ENCODE results near the gene TPT1. TPM values are rescaled to one million over a fixed set of nuclear protein-coding genes. Genes with fewer than 3 reads are reported as not detected.

TPT1 gene
- total RNA-seq, 1 experiment from 2014 or later = 1,431 TPM

DNA sequence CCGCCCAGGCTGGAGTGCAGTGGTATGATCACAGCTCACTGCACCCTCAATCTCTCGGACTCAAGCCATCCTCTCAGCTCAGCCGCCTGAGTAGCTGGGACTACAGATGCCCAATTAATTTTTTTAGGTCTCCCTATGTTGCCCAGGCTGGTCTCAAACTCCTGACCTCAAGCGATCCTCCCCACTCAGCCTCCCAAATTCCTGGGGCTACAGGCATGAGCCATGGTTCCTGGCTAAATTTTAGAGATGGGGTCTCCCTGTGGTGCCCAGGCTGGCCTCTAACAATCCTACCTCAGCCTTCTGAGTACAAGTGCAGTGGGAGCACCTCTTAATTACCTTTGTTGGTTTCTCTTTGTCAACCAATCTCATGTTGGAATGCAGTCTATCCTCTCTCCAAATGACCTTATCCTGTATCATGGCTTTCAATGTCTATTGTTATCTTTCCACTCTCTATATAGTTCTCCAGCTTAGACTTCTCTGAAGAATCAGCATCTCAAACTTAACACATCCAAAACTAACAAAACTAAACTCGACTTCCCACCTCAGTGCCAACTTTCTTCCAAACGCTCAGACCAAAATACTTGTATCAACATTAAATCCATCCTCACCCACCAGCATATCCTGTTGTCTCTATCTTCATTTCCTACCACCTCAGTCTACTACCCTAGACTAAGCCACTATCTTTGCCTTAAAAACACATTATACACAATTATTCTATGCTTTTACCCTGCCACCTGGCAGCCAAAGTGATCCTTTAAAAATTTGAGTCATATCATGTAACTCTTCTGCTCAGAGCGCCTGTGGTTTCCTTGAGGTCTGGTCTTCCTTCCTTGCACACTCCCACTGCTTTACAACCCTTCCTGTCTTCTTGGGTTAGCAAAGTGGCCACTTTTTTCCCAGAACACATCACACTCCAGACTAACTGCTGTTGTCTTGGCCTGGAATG is 6.7 kb downstream of the TPT1 start:
- no peak for DNase-seq (ENCODE audit: low read depth)

DNA sequence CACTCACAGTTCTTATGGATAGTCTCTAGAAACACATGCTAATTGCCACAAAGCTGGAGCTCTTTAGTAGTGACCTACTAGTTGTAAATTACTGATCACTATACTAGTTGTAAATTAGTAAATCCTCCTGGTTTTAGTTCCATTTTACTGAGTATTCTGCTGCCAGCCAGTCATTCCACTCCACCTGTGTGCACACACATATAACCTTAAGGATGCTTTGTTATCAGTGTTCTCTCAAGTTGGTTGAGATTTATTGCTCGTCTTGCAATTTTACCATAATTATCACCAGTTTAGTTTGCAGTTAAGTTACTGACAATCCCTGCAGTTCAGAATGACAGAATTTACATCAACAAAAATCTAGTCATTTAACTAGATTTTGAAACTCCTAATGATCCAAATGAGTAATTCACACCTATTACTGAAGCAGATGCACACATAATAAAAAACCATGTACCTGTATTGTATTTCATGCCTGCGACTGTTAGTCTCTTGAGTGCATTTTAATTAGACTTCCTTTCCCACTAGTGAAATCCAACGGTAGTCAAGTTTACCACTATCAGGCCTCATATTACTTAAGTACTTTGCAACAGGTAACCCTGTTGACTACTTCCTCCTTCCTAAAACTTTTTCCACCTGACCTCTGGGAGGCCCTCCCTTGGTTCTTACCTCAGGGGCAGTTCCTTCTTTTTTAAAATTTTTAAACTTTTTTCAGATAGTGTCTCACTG is 7.6 kb downstream of the TPT1 start:
- no peak for DNase-seq (ENCODE audit: low read depth)

- no peak for DNase-seq (ENCODE audit: low read depth)
These were observed 8.2 kb downstream of the TPT1 start for GRCh38 chr13:45332831-45333219.

GRCh38 chr13:45332036-45332830 is 8.8 kb downstream of the TPT1 start:
- peak; percentile 79 for DNase-seq (ENCODE audit: low read depth)

DNA sequence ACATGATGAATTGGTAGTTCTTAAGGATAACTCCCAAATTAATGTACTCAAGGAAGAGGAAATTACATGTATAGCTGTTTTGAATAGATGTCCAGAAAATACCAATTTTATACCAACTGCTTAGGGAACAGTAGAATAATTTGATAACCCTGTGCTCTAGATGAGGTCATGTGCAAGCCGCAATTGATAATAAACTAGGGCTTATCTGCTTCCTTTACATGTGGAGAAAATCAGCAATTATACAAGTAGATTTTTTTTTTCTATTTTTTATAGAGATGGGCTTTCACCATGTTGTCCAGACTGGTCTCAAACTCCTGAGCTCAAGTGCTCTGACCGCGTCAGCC is 9.3 kb downstream of the TPT1 start:
- DNase-seq (ENCODE audit: low read depth) = no peak

DNA sequence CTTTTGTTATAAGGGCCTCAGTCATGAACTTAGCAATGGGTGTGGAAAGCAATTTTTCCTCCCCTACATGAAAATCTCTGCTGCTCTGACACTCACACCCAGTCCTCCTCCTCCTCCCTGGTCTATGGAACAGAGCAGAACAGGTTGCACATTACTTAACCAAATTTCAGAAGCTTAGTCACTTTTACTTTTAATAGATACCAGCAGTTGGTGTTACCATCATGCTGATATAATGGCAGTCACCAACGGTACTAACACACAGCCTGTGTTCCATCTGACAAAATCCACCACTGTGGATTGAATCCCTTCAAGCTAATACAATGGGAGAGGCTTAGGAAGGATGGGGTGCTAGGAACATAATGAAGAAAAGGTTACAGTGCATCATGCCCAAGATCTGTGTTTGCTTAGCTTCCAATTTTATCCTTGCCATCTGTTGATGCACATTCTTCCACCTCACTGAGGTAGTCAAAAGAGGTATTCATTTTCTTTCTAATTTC is 9.8 kb downstream of the TPT1 start:
- DNase-seq (ENCODE audit: low read depth) = no peak

- no peak for DNase-seq (ENCODE audit: low read depth)
These were observed 12.3 kb downstream of the TPT1 start for GRCh38 chr13:45328661-45329111.

DNA sequence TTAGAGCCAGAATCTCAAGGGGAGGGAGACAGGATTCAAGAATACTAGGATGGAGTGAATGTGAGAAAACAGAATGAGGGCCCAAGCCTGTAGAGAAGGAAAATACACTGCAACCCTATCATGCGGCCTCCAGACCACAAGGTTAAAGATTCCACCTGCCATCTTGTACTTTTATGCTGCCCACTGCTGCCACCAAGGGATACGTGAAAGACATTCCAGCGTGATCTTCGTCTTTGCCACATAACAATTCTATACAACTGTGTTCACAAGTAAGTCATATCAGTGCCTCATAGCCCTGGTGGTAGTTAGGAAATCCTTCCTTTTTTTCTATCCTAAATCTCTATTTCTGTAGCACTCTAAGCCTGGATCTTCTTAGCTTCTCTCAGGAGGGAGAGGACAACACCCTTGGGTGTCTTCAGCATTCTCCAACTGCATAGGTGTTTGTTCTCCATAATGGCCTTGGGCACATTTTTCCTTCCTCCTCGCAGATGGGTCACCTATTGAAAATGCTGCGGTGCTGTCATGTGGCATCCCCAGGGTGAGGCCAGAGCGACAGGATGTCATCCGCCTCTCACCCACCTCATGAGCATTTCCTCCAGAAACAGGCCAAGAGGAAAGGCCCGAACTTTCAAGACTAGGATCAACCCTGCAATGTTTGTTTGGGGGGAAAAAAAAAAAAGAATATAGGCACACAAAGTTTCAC is 13.6 kb downstream of the TPT1 start:
- no peak for DNase-seq (ENCODE audit: low read depth)

DNA sequence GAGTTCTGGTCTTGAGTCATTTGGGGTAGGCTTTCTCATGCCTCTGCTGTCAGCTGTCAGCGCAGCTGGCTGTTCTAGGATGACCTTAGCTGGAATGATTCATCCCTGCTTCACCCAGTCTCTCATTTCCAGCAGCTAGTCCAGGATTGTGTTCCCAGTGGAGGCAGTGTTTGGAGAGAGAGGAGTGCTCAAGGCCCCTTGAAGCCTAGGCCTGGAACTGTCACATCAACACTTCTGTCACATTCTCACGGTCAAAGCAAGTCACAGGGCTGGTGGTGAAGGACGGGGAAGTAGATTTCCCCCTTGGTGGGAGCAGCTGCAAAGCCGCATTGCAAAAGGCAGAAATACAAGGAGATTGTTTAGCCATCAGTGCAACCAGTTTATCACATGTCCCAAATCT is 15.2 kb downstream of the TPT1 start:
- peak; percentile 80 for DNase-seq (ENCODE audit: low read depth)

- DNase-seq (ENCODE audit: low read depth) = no peak
These were observed 19.9 kb downstream of the TPT1 start for GRCh38 chr13:45320876-45321629.

DNA sequence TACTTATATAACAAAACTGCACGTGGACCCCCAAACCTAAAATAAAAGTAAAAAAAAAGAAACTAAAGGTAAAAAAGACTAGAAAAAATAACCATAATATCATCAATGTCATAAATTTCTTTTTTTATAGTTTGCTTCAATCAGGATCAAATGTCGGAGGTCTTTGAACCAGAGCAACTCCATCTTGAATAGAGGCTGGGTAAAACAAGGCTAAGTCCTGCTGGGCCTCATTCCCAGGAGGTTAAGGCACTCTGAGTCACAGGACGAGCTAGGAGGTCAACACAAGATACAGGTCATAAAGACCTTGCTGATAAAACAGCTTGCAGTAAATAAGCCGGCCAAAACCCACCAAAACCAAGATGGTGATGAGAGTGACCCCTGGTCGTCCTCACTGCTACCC is 24.0 kb downstream of the TPT1 start:
- no peak for DNase-seq (ENCODE audit: low read depth)

DNA sequence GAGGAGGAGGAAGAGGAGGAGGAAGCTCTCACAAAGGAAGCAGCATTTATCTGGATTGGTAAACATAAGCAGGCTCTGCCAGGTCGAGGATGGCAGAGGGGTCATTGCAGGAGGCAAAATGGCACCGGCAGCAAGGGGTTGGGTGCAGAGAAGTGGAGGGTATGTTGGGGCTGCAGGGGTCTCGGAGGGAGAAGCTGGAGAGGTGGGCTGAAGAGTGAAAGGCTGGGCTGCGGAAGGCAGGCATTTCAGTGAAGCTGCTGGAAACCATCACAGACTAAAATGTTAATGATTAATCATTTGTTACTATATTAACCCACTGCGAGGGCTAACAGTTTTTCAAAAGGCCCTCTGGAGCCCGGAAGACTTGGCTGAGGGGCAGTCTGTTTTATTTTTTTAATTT is 24.6 kb downstream of the TPT1 start:
- no peak for DNase-seq (ENCODE audit: low read depth)

GRCh38 chr13:45315520-45316167 is 25.3 kb downstream of the TPT1 start:
- no peak for DNase-seq (ENCODE audit: low read depth)

GRCh38 chr13:45314822-45315221 is 26.2 kb downstream of the TPT1 start:
- DNase-seq (ENCODE audit: low read depth) = no peak

GRCh38 chr13:45310341-45311131 is 30.4 kb downstream of the TPT1 start:
- no peak for DNase-seq (ENCODE audit: low read depth)

DNA sequence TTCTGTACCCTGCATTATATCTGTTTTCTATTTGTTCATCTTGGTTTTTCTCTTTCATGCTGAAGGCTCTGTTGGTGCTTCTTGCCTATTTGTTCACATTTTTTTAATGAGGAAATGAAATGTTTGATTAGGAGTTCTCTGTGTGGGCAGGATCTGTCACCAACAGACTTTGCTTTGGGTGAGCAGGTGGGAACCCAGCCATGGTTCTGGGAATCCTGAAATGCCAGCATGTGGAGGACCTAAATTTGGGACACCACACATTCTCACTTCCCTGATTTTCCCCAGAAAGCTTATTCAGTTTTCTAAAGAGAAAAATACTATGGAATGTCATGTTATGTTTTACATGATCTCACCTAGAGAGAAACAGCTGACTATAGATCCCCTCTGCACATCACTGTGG is 34.0 kb downstream of the TPT1 start:
- DNase-seq (ENCODE audit: low read depth) = no peak

DNA sequence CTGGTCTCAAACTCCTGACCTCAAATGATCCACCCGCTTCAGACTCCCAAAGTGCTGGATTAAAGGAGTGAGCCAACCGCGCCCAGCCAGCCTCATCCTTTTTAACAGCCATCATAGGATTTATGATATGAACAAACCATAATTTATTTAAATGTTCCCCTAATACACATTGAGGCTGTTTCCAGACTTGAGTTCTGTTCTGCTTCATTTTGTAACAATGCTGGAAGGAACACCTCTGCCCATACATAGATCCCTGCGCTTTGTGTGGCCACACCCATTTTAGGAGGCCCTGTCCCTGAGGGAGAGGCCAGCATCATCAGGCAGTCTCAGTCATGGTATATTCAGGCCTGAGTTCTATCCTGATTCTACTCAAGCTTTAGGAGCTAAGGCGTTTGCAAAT is 35.9 kb downstream of the TPT1 start:
- DNase-seq (ENCODE audit: low read depth) = no peak

DNA sequence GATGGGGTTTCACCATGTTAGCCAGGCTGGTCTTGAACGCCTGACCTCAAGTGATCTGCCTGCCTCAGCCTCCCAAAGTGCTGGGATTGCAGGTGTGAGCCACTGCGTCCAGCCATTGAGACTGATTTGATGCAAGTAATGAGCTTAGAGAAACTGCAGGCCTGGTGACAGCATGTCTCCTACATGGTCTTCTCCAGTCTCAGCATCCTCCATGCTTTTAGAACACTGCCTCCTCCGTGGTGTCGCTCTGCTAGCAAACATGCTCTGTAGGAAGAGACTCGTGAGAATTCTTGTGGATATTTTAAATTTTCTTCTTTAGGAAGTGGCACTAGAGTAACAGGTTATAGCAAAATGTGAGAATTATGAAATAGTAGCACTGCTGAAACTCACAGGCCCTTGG is 37.1 kb downstream of the TPT1 start:
- no peak for DNase-seq (ENCODE audit: low read depth)

DNA sequence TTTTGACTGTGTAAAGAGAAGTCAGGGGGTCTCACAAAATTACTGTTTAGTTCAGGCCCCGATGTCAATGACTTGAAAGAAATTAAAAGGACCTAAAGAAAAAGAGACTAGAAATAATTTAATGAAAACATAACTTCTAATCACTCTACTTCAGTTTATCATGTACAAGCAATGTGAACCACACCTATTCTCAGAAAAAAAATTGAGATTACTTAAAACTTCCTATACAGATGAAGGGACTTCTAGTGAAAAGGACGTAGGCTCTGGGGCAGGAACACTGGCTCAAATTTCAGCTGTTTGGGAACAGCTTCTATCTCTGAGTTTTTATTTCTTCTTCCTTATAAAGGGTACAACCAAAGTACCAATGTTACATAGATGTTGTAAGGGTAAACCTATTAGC is 38.0 kb downstream of the TPT1 start:
- no peak for DNase-seq (ENCODE audit: low read depth)

All from Daoy (cell line).